ENCODE data around the gene PSMD6.

PSMD6 gene

DNA sequence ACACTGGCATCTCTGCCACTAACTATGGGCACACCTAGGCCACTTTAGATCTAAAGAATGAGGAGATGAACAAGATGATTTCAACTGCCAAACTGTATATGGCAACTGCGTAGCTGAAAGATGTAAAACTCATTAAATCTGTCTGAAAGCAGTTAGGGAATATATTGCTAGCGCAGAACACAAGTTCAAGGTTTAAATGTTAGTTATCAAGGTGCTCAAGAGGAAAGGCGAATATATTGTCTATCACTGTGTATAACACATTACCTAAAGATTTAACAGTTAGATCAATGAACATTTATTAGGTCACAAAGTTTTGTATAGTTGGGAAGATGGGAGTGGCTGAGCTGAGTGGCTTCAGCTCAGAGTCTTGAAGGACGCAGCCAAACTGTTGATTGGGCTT lies 33.9 kb upstream of the PSMD6 start:
- TF ChIP-seq CTCF (IDR thresholded peaks at IDR 0.05), result no peak
- Histone ChIP-seq H3K36me3 (no peaks in the 10 kb centered on the region), H3K27ac (no peak overlapping the region), H3K4me3 (ENCODE audit: low read depth in 1 of 2, low read length in 1 of 2) (no peak overlapping the region), H3K9me3 (no peaks in the 10 kb centered on the region), H3K4me1 (ENCODE audit: control insufficient read depth in 1 of 2, insufficient read depth in 1 of 2, low read depth in 1 of 2, low read length in 1 of 2) (peaks cover 15 to 19% of the 10 kb centered on the region in 2 experiments), H3K27me3 (no peaks in the 10 kb centered on the region)

GRCh38 chr3:64056606-64057180 lies 33.4 kb upstream of the PSMD6 start:
- H3K9me3 ChIP-seq, result no peaks in the 10 kb centered on the region
- H3K27ac ChIP-seq, result no peak overlapping the region
- no peak for TF ChIP-seq CTCF (IDR thresholded peaks at IDR 0.05)
- H3K4me1 ChIP-seq (ENCODE audit: control insufficient read depth in 1 of 2, insufficient read depth in 1 of 2, low read depth in 1 of 2, low read length in 1 of 2), result peaks cover 10 to 15% of the 10 kb centered on the region in 2 experiments
- no peak overlapping the region for H3K4me3 ChIP-seq (ENCODE audit: low read depth in 1 of 2, low read length in 1 of 2)
- H3K27me3 ChIP-seq, result no peaks in the 10 kb centered on the region
- no peaks in the 10 kb centered on the region for H3K36me3 ChIP-seq

- H3K36me3 ChIP-seq, result no peaks in the 10 kb centered on the region
- no peaks in the 10 kb centered on the region for H3K27me3 ChIP-seq
- H3K4me1 ChIP-seq (ENCODE audit: control insufficient read depth in 1 of 2, insufficient read depth in 1 of 2, low read depth in 1 of 2, low read length in 1 of 2), result peaks cover 7 to 17% of the 10 kb centered on the region in 2 experiments
- TF ChIP-seq CTCF (IDR thresholded peaks at IDR 0.05), result no peak
- no peak overlapping the region for H3K4me3 ChIP-seq (ENCODE audit: low read depth in 1 of 2, low read length in 1 of 2)
- H3K9me3 ChIP-seq, result no peaks in the 10 kb centered on the region
- no peak overlapping the region for H3K27ac ChIP-seq
Measured at GRCh38 chr3:64055076-64055475, 31.8 kb upstream of the PSMD6 start.

- Histone ChIP-seq H3K36me3 (no peaks in the 10 kb centered on the region), H3K4me3 (ENCODE audit: low read depth in 1 of 2, low read length in 1 of 2) (no peak overlapping the region), H3K4me1 (ENCODE audit: control insufficient read depth in 1 of 2, insufficient read depth in 1 of 2, low read depth in 1 of 2, low read length in 1 of 2) (peaks cover 8 to 17% of the 10 kb centered on the region in 2 experiments), H3K9me3 (no peaks in the 10 kb centered on the region), H3K27ac (no peak overlapping the region), H3K27me3 (no peaks in the 10 kb centered on the region)
- no peak for TF ChIP-seq CTCF (IDR thresholded peaks at IDR 0.05)
Measured at GRCh38 chr3:64054488-64054887, 31.2 kb upstream of the PSMD6 start.

GRCh38 chr3:64053581-64053980 lies 30.3 kb upstream of the PSMD6 start:
- Histone ChIP-seq H3K9me3 (no peaks in the 10 kb centered on the region), H3K36me3 (no peaks in the 10 kb centered on the region), H3K27ac (no peak overlapping the region), H3K4me1 (ENCODE audit: control insufficient read depth in 1 of 2, insufficient read depth in 1 of 2, low read depth in 1 of 2, low read length in 1 of 2) (peaks cover 17 to 26% of the 10 kb centered on the region in 2 experiments), H3K27me3 (no peaks in the 10 kb centered on the region), H3K4me3 (ENCODE audit: low read depth in 1 of 2, low read length in 1 of 2) (no peak overlapping the region)
- no peak for TF ChIP-seq CTCF (IDR thresholded peaks at IDR 0.05)
